Omental fat pad (tissue), 4 donors: ENCODE data around the gene IL26. TPM values are rescaled to one million over a fixed set of nuclear protein-coding genes. Genes with fewer than 3 reads are reported as not detected.
A peak's percentile ranks its signal among the peaks of the same experiment; 100 is the strongest.

Experiments used
- ATAC-seq: fragments of 150-250 bp; one replicate; pipeline ENCODE4 v1.9.1; 2016; ENCODE audit warnings: mild to moderate bottlenecking, moderate library complexity; ENCODE audit not compliant: low FRiP score
- DNase-seq: peaks from one replicate; pipeline ENCODE4 v3.0.0-alpha.2; 2019; ENCODE audit warnings: low spot score
- CTCF ChIP-seq, 3 donors: fragments of 450-650 bp; IDR thresholded peaks; one replicate each; pipeline ENCODE4 v1.5.1; 2016 to 2017; ENCODE audit warnings: antibody characterized with exemption in 3 of 3, mild to moderate bottlenecking in 3 of 3, moderate library complexity in 2 of 3
- total RNA-seq, 4 donors: library from RNA; depleted of rRNA; stranded (reverse); fragments of >200 nt; gene quantifications; one replicate each; pipeline ENCODE4 v1.1.0, GENCODE V29; 2016

Gene IL26
- total RNA-seq, 4 donors from 2014 or later, result not detected

GRCh38 chr12:68233498-68233897 lies 7.9 kb upstream of the IL26 start:
- DNase-seq (no peak), ATAC-seq (no peak)
- TF ChIP-seq CTCF (IDR thresholded peaks at IDR 0.05), result no peak

- no peak for ATAC-seq
- no peak for DNase-seq
- no peak for TF ChIP-seq CTCF (IDR thresholded peaks at IDR 0.05)
Observed at GRCh38 chr12:68231691-68232090, 6.1 kb upstream of the IL26 start.

- no peak for TF ChIP-seq CTCF (IDR thresholded peaks at IDR 0.05)
- no peak for ATAC-seq
- no peak for DNase-seq
Observed at GRCh38 chr12:68231229-68231628, 5.6 kb upstream of the IL26 start.

- no peak for TF ChIP-seq CTCF (IDR thresholded peaks at IDR 0.05)
- DNase-seq, result no peak
- ATAC-seq, result no peak
Observed at GRCh38 chr12:68229956-68230355, 4.3 kb upstream of the IL26 start.

- DNase-seq (no peak), ATAC-seq (no peak)
- no peak for TF ChIP-seq CTCF (IDR thresholded peaks at IDR 0.05)
Observed at GRCh38 chr12:68227356-68227755, 1.7 kb upstream of the IL26 start.

GRCh38 chr12:68224613-68225285 lies 861 bp downstream of the IL26 start:
- no peak for DNase-seq
- ATAC-seq, result no peak
- no peak for TF ChIP-seq CTCF (IDR thresholded peaks at IDR 0.05)

GRCh38 chr12:68223067-68223747 lies 2.4 kb downstream of the IL26 start:
- DNase-seq (peak; percentile 55), ATAC-seq (peak; percentile 95)
- no peak for TF ChIP-seq CTCF (IDR thresholded peaks at IDR 0.05)
